Adrenal gland (tissue), 12 donors: ENCODE data around the gene GUCY1A1. TPM values are rescaled to one million over a fixed set of nuclear protein-coding genes. Genes with fewer than 3 reads are reported as not detected.
A peak's percentile ranks its signal among the peaks of the same experiment; 100 is the strongest.

Experiments
- DNase-seq, 7 donors: peaks; one replicate each; pipeline ENCODE4 v3.0.0-alpha.2; 2019 to 2020
- H3K27ac ChIP-seq, 5 donors: fragments of 200-600 bp; sonication (generic) in 4 of 5; 1 replicate in 3 of 5; 2 replicates in 2 of 5; pipeline versions ENCODE4 v1.5.1 to v1.8.0; 2016 to 2020; ENCODE audit warnings: mild to moderate bottlenecking in 1 of 5
- H3K27me3 ChIP-seq: fragments of 200-600 bp; 2 replicates; pipeline ENCODE4 v1.8.0; 2021
- H3K36me3 ChIP-seq, 2 donors: fragments of 200-600 bp; replicated peaks in 1 of 2; 1 replicate in 1 of 2; 2 replicates in 1 of 2; pipeline versions ENCODE4 v1.5.1 to v1.8.0; 2018 to 2022
- H3K4me1 ChIP-seq, 2 donors: fragments of 200-600 bp; replicated peaks in 1 of 2; 1 replicate in 1 of 2; 2 replicates in 1 of 2; pipeline versions ENCODE4 v1.5.1 to v1.8.0; 2018 to 2021
- H3K4me3 ChIP-seq, 4 donors: fragments of 200-600 bp; sonication (generic) in 3 of 4; one replicate each; pipeline ENCODE4 v1.5.1; 2016 to 2018
- H3K9me3 ChIP-seq, 3 donors: fragments of 200-600 bp; sonication (generic) in 1 of 3; replicated peaks in 1 of 3; 1 replicate in 2 of 3; 2 replicates in 1 of 3; pipeline versions ENCODE4 v1.5.1 to v1.8.0; 2016 to 2021
- CTCF ChIP-seq, 6 experiments: fragments of 450-650 bp in 4 of 6; fragments of 200-600 bp in 2 of 6; sonication (generic) in 1 of 6; IDR thresholded peaks; 1 replicate in 5 of 6; 2 replicates in 1 of 6; pipeline versions ENCODE4 v1.5.1 to v1.8.0; 2016 to 2021; ENCODE audit warnings: antibody characterized with exemption in 6 of 6, mild to moderate bottlenecking in 2 of 6, moderate library complexity in 1 of 6
- POLR2A ChIP-seq, 2 donors: fragments of 450-650 bp; IDR thresholded peaks; one replicate each; pipeline ENCODE4 v1.6.1; 2017; ENCODE audit warnings: antibody characterized with exemption in 2 of 2, mild to moderate bottlenecking in 2 of 2, moderate library complexity in 1 of 2
- WGBS, 4 donors: extraction: QIAGEN DNeasy Blood & Tissue Kit in 2 of 4; methylation state at CpG; one replicate each; pipeline versions ENCODE4 v1.1.5 to v1.1.7; 2013 to 2017; 5-methylcytosine and 5-hydroxymethylcytosine counted together
- intact Hi-C, 2 donors: fragments of 100-400 bp; cut with DNase I; formaldehyde crosslinking; loops; one replicate each; pipeline versions ENCODE4 v1.14.1 to v1.15.0; 2022 to 2023
- polyA plus RNA-seq, 3 donors: library from polyadenylated mRNA; stranded (reverse); fragments of 200-250 nt in 2 of 3; fragments of 350-450 nt in 1 of 3; fragmentation: Illumina TruSeq in 1 of 3; extraction: RNeasy Lipid Tissue Mini Kit (QIAGEN cat#74804) in 1 of 3; gene quantifications; one replicate each; pipeline ENCODE4 v1.2.3, GENCODE V29; 2013 to 2014
- total RNA-seq, 9 donors: library from RNA; depleted of rRNA in 4 of 9; stranded (reverse); fragments of >200 nt in 4 of 9; fragments of 120-200 nt in 1 of 9; fragmentation: NEBNext Ultra II Directional in 1 of 9; extraction: Animal tissue kit (Norgen Biotek cat#: 25700) in 1 of 9; gene quantifications; one replicate each; pipeline versions ENCODE4 v1.1.0 to v1.2.4, GENCODE V29; 2013 to 2023
- donor health status: healthy with polysubstance abuse.
- donor health status: Bipolar disorder and iron deficiency.
- donor health status: DM: yes; HTN: yes; CAD: no.
- donor health status: DM: no; HTN: no; CAD: no.
- donor health status: DM: no; HTN: no; CAD: no.
- donor health status: DM: yes; HTN: yes; CAD: no.

Gene GUCY1A1
- total and polyA plus RNA-seq, 12 donors: 2.3 to 17.1 (median 10.3) TPM

- Histone ChIP-seq H3K4me1 (no peaks in the 10 kb centered on the region), H3K36me3 (no peaks in the 10 kb centered on the region), H3K27ac (no peak overlapping the region), H3K4me3 (no peak overlapping the region), H3K9me3 (no peaks in the 10 kb centered on the region), H3K27me3 (no peaks in the 10 kb centered on the region)
- no peak for DNase-seq
- intact Hi-C loops: no loop called here
- 55 to 70% (median 61%) methylated on average over 3 of the region's 3 CpGs for WGBS, 4 donors
- TF ChIP-seq CTCF (IDR thresholded peaks at IDR 0.05) (no peak), POLR2A (IDR thresholded peaks at IDR 0.05) (no peak)
These were observed 15.2 kb downstream of the GUCY1A1 start for GRCh38 chr4:155681886-155682285.

- no peak for DNase-seq
- Histone ChIP-seq H3K4me1 (no peaks in the 10 kb centered on the region), H3K27me3 (no peaks in the 10 kb centered on the region), H3K9me3 (no peaks in the 10 kb centered on the region), H3K27ac (no peak overlapping the region), H3K36me3 (no peaks in the 10 kb centered on the region), H3K4me3 (no peak overlapping the region)
- intact Hi-C loops: no loop called here
- 39 to 57% (median 53%) methylated on average over 2 of the region's 2 CpGs for WGBS, 4 donors
- TF ChIP-seq CTCF (IDR thresholded peaks at IDR 0.05) (no peak), POLR2A (IDR thresholded peaks at IDR 0.05) (no peak)
These were observed 17.8 kb downstream of the GUCY1A1 start for GRCh38 chr4:155684423-155684822.

GRCh38 chr4:155684892-155685541 lies 18.4 kb downstream of the GUCY1A1 start:
- Histone ChIP-seq H3K27me3 (no peaks in the 10 kb centered on the region), H3K9me3 (no peaks in the 10 kb centered on the region), H3K36me3 (no peaks in the 10 kb centered on the region), H3K4me1 (no peaks in the 10 kb centered on the region), H3K4me3 (no peak overlapping the region), H3K27ac (no peak overlapping the region)
- TF ChIP-seq CTCF (IDR thresholded peaks at IDR 0.05): no peak
- no peak for TF ChIP-seq POLR2A (IDR thresholded peaks at IDR 0.05)
- no peak for DNase-seq
- WGBS, 4 donors: 43 to 61% (median 49%) methylated on average over 1 of the region's 1 CpG
- intact Hi-C loops: no loop called here

- Histone ChIP-seq H3K4me1 (no peaks in the 10 kb centered on the region), H3K4me3 (no peak overlapping the region), H3K27ac (no peak overlapping the region), H3K27me3 (no peaks in the 10 kb centered on the region), H3K36me3 (no peaks in the 10 kb centered on the region), H3K9me3 (no peaks in the 10 kb centered on the region)
- TF ChIP-seq POLR2A (IDR thresholded peaks at IDR 0.05) (no peak), CTCF (IDR thresholded peaks at IDR 0.05) (no peak)
- intact Hi-C loops: no loop called here
- peak in 1 of 7 donors; percentile 71 for DNase-seq
- WGBS, 4 donors: 85 to 92% (median 87%) methylated on average over 6 of the region's 6 CpGs
These were observed 20.8 kb downstream of the GUCY1A1 start for GRCh38 chr4:155687380-155687982.
